HG03469 (cell line): ENCODE data around the gene MALAT1.

ENCODE experiments used
- ATAC-seq: cut with Tn5 transposase; IDR thresholded peaks from one replicate; pipeline ENCODE4 v1.9.1; 2021; ENCODE audit warnings: mild to moderate bottlenecking, moderate library complexity, moderate number of reproducible peaks; ENCODE audit not compliant: unreplicated experiment

Gene MALAT1

GRCh38 chr11:65537620-65538231 lies 38.9 kb downstream of the MALAT1 start:
- no peak for ATAC-seq

GRCh38 chr11:65538232-65538914 lies 39.5 kb downstream of the MALAT1 start:
- no peak for ATAC-seq

DNA sequence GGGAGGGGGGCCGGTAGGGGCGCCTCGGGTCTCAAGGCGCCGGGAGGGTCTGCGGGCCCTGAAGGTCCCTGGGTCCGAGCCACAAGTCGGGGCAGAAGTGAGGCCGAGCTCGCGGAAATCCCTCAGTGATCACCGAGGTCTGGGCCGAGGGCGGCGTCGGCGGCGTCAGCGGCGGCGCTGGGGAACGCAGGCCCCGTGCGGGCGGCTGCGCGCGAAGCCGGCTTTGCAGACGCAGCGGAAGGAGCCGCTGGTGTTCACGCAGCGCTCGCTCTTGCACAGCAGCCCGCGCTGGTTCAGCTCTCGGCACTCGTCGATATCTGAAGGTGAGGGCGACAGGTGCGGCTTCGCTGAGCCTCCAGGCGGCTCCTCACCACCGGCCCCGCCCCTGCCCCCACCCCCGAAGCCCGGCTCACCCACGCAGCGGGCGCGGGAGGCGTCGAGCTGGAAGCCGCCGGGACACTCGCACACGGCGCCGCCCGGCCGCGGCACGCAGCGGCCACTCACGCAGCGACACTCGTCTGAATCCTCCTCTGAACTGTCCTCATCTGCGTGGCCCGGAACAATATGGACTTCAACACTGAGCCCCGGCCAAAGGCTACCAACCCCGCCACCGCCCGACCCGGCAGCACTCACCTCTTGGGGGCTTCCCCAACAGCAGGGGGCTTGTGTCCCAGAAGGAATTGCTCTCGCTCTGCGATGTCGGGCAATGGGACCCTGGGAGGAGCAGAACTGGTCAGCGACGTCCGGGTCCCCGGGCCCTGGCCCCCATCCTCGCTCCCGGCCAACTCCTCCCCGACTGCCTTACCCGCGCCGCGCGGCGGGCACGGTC lies 40.3 kb downstream of the MALAT1 start:
- ATAC-seq: no peak

GRCh38 chr11:65539744-65540289 lies 41.0 kb downstream of the MALAT1 start:
- ATAC-seq: peak; percentile 19

DNA sequence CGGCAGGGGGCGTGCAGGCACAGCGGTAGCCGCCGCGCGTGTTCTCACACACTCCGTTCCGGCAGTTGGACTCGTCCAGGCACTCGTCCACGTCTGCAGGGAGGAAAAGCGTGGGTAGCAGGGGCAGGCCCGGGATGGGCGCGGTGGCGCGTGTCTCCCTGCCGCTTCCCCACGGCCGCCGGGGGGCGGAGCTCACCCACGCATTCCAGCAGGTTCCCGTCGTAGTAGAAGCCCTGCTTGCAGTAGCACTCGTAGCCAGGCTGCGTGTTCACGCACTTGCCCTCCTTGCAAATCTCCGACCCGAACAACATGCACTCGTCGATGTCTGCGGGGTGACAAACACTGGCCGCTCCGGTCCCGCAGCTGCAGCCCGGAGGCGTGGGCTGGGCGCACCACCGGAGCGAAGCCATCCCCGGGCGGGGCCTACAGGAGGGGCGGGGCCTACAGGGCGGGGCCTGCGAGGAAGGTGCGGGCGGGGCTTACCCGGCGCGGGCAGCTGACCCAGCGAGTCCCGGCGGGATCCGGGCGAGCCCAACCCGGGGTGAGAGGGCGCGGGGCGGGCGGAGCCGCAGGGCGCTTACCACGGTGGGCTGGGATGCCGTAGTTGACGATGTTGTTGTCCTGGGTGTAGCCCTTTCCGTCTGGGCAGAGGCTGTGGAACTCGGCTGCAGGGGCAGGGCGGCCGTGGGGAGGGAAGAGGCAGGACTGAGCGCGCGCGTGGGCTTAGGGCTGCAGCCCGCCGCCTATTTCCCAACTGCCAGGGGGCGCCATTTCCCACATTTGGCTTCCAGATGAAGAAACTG lies 41.6 kb downstream of the MALAT1 start:
- ATAC-seq: peak; percentile 27

- no peak for ATAC-seq
These were observed 42.5 kb downstream of the MALAT1 start for GRCh38 chr11:65541093-65541982.

DNA sequence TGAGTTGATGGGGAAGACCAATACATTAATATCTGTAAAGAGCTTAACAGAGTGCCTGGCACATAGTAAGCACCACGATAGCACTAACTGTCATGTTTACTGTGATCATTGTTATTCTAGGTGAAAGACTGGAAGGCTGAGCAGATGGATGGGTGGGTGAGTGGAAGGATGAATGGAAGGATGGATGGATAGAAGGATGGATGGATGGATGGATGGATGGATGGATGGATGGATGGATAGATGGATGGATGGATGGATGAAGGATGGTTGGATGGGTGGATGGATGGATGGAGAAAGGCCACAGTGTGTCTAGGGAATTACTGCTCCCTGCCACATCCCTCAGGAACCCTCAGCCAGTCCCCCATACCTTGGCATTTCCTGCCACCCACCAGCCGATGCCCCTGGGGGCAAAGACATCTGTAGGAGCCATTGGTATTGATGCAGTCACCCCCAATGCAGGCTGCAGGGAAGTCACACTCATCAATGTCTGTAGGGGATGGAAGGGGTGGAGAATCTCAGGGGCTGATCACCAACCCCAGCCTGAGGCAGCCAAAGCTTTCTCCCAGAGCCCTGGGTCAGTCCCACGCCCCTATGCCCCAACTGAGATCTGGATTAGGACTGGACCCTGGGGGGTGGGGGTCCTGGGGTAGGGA lies 44.0 kb downstream of the MALAT1 start:
- no peak for ATAC-seq

DNA sequence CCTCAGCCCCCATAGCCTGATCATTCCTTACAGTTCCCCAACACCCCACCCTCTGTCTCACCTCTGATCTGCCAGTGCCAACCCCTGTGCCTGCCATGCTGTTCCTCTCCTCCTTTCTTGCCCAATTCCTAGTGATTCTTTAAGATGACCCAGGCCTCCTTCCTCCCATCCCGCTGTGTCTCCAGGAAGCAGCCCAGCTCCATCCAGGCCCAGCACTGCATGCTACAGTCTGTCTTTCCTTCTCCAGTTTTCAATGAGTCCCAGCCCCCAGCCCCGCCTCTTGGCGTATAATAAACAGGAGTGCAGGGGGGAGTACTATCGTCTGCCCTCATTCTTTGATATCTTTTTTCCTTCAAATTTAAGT lies 47.0 kb downstream of the MALAT1 start:
- ATAC-seq: no peak

GRCh38 chr11:65546217-65546958 lies 47.5 kb downstream of the MALAT1 start:
- peak; percentile 51 for ATAC-seq

- ATAC-seq: no peak
These were observed 48.7 kb downstream of the MALAT1 start for GRCh38 chr11:65547446-65548125.

DNA sequence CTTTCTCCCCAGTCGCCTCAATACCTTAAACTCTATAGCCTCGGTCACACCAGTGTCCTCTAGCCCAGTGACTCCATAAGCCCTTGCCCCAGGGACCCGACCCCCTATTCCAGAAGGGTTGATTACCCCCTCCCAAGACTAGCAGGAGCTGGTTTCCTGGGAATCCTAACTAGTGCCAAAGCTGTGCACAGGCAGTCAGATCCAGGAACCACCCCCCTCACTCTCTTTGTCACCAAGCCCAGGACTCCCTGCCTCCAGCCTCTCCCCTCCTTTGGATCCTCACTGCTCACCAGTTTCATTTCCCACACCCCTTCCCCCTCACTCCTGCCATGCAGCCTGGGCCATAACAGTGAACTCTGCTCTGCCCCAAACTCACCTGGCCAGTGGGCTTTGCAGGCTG lies 49.5 kb downstream of the MALAT1 start:
- no peak for ATAC-seq

- no peak for ATAC-seq
These were observed 50.3 kb downstream of the MALAT1 start for GRCh38 chr11:65549096-65549495.

- ATAC-seq: no peak
These were observed 52.9 kb downstream of the MALAT1 start for GRCh38 chr11:65551572-65552387.

DNA sequence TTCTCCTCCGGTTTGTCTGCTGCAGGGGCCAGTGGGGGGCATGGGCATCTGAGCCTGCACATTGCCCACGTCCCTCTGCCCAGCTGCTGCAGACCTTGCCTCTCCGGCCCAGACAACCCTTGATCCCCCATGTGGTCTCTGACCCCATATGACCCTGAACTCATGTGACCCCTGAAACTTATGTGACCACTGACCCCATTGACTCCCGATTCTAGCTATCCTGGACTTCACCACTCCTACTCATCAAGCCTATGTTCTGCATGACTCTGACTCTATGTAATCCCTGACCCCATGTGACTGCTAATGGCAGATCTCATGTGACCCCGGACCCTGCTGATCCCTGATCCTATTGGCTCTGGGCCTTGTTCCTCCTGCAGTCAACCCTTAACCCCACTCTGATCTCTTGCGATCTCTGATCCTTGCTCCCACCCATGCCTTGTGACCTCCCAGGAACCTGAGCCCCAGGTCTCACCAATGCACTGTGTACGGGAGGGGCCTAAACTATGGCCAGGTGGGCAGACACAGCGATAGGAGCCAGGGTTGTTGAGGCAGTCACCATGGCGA lies 53.6 kb downstream of the MALAT1 start:
- ATAC-seq: no peak

DNA sequence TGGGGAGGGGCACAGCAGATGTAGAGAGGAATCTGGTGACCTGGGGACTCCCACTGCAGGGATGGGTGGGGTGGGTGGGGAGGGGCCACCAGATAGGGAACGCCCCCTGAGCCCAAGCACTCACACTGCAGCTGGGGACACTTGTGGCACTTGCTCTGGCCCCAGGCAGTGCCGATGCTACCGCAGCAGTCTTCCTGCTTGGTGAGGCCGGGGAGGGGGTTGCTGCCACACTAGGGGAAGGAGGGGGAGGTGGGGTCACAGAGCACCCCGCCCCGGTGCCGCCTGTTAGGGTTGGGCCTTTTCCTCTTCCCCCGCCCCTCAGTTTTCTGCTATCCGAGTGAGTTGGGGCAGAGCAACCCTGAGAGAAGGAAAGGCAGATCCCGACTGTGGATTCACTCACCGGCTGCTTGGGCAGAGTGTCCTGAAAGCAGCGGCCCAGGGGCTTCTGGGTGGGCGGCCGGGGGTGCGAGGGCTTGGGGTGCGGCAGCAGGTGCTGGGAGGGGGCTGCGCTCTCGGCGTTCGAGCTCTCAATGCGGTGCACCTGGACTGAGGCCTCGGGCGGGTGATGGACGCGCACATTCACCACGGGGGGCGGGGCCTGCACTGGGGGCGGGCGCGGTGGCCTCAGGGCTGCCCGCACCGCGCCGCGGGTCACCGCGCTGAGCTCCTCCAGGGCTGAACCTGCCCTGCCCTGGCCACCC lies 54.6 kb downstream of the MALAT1 start:
- no peak for ATAC-seq

GRCh38 chr11:65554057-65554818 lies 55.4 kb downstream of the MALAT1 start:
- ATAC-seq: no peak
